BLaER1 (cell line): ENCODE data around the gene JAK1.

Experiments
- H3K27ac ChIP-seq: shearing (Covaris generic); formaldehyde crosslinking; 2 replicates; pipeline ENCODE4 v1.8.1; 2022
- H3K27me3 ChIP-seq: shearing (Covaris generic); formaldehyde crosslinking; 2 replicates; pipeline ENCODE4 v1.8.1; 2022
- H3K36me3 ChIP-seq: shearing (Covaris generic); formaldehyde crosslinking; 2 replicates; pipeline ENCODE4 v1.8.1; 2022
- H3K4me1 ChIP-seq: shearing (Covaris generic); formaldehyde crosslinking; 2 replicates; pipeline ENCODE4 v1.8.1; 2022
- H3K4me2 ChIP-seq: shearing (Covaris generic); formaldehyde crosslinking; 2 replicates; pipeline ENCODE4 v1.8.1; 2022
- H3K4me3 ChIP-seq: shearing (Covaris generic); formaldehyde crosslinking; 2 replicates; pipeline ENCODE4 v1.8.1; 2022
- H3K9ac ChIP-seq: shearing (Covaris generic); formaldehyde crosslinking; 2 replicates; pipeline ENCODE4 v1.8.1; 2022
- H3K9me3 ChIP-seq: shearing (Covaris generic); formaldehyde crosslinking; 2 replicates; pipeline ENCODE4 v1.8.1; 2022
- H4K20me1 ChIP-seq: shearing (Covaris generic); formaldehyde crosslinking; 2 replicates; pipeline ENCODE4 v1.8.1; 2022
- Cebpa-rat ChIP-seq: shearing (Covaris generic); IDR thresholded peaks from 2 replicates; pipeline ENCODE4 v1.8.1; 2022

The JAK1 gene

DNA sequence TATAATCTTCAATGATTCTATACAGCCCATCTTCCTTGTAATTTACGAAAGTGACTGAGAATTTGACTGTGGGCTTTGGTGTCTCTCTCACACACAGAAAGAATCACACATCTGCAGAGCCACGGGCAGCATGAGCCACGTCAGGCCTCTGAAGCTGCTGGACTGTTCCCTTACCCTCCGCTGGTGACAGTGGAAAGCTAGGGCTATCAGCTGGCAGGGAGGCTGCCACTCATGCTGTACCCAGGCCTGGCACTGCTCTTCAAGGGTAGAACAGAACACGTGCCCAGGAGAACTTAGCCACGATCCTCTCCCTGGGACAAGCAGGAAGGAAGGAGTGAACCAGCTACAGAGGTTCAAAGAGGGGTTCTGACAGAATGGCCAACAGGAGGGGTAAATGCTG, 90.7 kb downstream of the JAK1 start:
- H3K9me3 ChIP-seq: no peaks in the 10 kb centered on the region
- H3K9ac ChIP-seq: no peak overlapping the region
- H3K27me3 ChIP-seq: no peaks in the 10 kb centered on the region
- no peak for TF ChIP-seq Cebpa-rat
- no peak overlapping the region for H3K4me2 ChIP-seq
- no peaks in the 10 kb centered on the region for H3K4me1 ChIP-seq
- H3K4me3 ChIP-seq: no peak overlapping the region
- no peaks in the 10 kb centered on the region for H4K20me1 ChIP-seq
- no peak overlapping the region for H3K27ac ChIP-seq
- H3K36me3 ChIP-seq: peaks cover 95% of the 10 kb centered on the region

GRCh38 chr1:64875101-64875500, 91.2 kb downstream of the JAK1 start:
- no peaks in the 10 kb centered on the region for H3K27me3 ChIP-seq
- no peaks in the 10 kb centered on the region for H3K9me3 ChIP-seq
- H3K9ac ChIP-seq: no peak overlapping the region
- H3K4me1 ChIP-seq: no peaks in the 10 kb centered on the region
- peaks cover 95% of the 10 kb centered on the region for H3K36me3 ChIP-seq
- H3K4me2 ChIP-seq: no peak overlapping the region
- no peak for TF ChIP-seq Cebpa-rat
- H3K4me3 ChIP-seq: no peak overlapping the region
- no peaks in the 10 kb centered on the region for H4K20me1 ChIP-seq
- H3K27ac ChIP-seq: no peak overlapping the region

- no peak for TF ChIP-seq Cebpa-rat
- no peak overlapping the region for H3K27ac ChIP-seq
- no peak overlapping the region for H3K9ac ChIP-seq
- H3K9me3 ChIP-seq: no peaks in the 10 kb centered on the region
- peaks cover 95% of the 10 kb centered on the region for H3K36me3 ChIP-seq
- H3K4me2 ChIP-seq: no peak overlapping the region
- H4K20me1 ChIP-seq: no peaks in the 10 kb centered on the region
- H3K4me3 ChIP-seq: no peak overlapping the region
- H3K27me3 ChIP-seq: no peaks in the 10 kb centered on the region
- H3K4me1 ChIP-seq: no peaks in the 10 kb centered on the region
Observed at GRCh38 chr1:64874666-64875065, 91.7 kb downstream of the JAK1 start.

DNA sequence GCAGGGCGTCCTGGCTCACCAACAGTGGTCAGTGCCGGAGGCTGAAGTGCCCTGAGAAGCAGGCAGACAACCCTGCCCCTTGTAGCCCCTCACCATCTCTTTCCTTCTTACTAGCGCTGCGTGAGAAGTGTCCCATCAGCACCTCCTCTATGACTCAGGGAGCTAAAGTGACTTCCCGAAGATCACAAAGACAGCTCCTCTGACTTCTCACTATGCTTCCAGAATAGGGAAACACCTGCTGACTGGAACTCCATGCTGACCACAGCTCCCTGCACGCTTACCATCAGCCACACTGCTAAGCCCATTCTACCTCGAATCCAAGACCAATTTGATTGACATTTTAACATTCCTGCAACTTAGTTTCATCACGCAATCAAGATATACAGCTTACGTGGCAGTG, 92.8 kb downstream of the JAK1 start:
- Histone ChIP-seq H3K27me3 (no peaks in the 10 kb centered on the region), H3K27ac (no peak overlapping the region), H3K9ac (no peak overlapping the region), H3K36me3 (peaks cover 97% of the 10 kb centered on the region), H4K20me1 (no peaks in the 10 kb centered on the region), H3K4me3 (no peak overlapping the region), H3K9me3 (no peaks in the 10 kb centered on the region), H3K4me2 (no peak overlapping the region), H3K4me1 (no peaks in the 10 kb centered on the region)
- no peak for TF ChIP-seq Cebpa-rat

DNA sequence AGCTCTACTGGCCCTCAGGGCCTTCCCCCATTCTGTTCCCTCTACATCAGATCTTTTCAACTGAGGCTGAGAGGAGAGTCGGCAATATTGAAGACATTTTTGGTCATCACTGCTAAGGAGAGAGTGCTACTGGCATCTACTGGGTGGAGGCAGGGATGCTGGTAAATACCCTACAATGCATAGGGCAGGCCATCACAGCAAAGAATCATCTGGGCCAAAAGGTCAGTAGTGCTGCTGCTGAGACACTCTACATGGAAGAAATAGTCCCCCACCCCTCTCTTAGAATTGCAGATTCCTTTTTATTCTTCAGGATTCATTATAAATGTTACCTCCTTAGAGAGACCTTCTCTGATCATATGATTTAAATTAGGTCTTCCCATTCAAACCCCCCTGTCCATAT, 94.3 kb downstream of the JAK1 start:
- no peaks in the 10 kb centered on the region for H3K9me3 ChIP-seq
- H3K4me2 ChIP-seq: no peak overlapping the region
- H4K20me1 ChIP-seq: no peaks in the 10 kb centered on the region
- no peak overlapping the region for H3K9ac ChIP-seq
- H3K27ac ChIP-seq: no peak overlapping the region
- no peaks in the 10 kb centered on the region for H3K4me1 ChIP-seq
- H3K27me3 ChIP-seq: no peaks in the 10 kb centered on the region
- H3K36me3 ChIP-seq: peaks cover 99% of the 10 kb centered on the region
- H3K4me3 ChIP-seq: no peak overlapping the region
- no peak for TF ChIP-seq Cebpa-rat

DNA sequence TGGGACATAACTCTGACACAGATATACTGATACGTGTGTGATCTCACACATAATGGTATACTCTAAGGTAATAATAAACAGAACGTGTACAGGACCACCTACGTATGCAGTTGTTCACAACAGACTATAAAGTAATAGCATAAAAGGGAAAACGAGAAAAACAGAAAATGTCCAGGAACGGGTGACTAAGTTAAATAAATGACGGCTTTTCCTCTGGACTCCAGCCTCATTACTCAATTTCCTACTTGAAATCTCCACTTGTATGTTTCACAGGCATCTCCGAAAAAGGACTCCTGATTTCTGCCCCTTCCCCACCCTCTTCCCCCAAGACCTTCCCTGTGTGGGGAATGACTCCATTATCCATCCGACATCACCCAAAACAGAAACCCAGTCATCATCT, 95.1 kb downstream of the JAK1 start:
- Histone ChIP-seq H3K4me2 (no peak overlapping the region), H3K36me3 (peaks cover 98% of the 10 kb centered on the region), H4K20me1 (no peaks in the 10 kb centered on the region), H3K9me3 (no peaks in the 10 kb centered on the region), H3K27ac (no peak overlapping the region), H3K4me1 (no peaks in the 10 kb centered on the region), H3K9ac (no peak overlapping the region), H3K27me3 (no peaks in the 10 kb centered on the region), H3K4me3 (no peak overlapping the region)
- TF ChIP-seq Cebpa-rat: no peak

DNA sequence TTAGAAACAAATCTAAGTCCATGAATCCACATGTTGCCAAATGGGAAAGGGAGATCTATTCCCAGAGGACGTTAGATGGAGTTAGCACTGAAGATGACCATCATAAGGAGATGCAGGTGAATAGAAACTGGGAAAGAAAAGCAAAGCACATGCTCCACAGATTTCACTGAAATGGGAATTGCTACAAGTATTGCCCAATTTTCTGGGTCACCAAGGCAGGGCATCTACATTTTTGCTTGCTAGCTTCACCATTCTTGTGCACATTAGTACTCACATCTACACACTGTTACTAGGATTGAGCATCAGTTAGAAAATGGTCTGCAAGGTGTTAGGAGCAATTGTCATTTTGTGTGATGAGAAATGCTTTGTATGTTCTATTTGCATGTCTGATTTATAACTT, 99.1 kb downstream of the JAK1 start:
- TF ChIP-seq Cebpa-rat: no peak
- Histone ChIP-seq H4K20me1 (no peaks in the 10 kb centered on the region), H3K4me1 (peaks cover 37% of the 10 kb centered on the region), H3K4me2 (no peak overlapping the region), H3K36me3 (peaks cover 76% of the 10 kb centered on the region), H3K9ac (no peak overlapping the region), H3K9me3 (no peaks in the 10 kb centered on the region), H3K27me3 (no peaks in the 10 kb centered on the region), H3K4me3 (no peak overlapping the region), H3K27ac (no peak overlapping the region)

DNA sequence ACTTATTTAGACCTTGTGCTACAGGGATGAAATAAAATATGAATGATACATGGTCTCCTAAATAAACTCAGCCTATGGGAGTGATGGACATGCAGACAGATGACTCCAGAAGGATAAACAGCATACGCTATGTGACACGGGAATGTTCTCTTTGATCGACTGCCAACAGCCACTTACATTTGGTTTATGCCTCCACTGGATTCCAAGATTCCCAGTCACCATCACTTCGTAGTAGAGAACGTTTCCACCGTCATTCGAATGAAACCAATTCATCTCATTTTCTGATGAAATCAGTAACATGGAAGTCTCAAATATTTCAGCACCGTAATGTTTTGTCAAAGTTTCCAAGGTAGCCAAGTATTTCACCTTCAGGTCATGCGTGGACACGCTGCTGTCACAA, 99.7 kb downstream of the JAK1 start:
- 0 out of 2 replicates have a peak, but pooled peaks cover 3% of the 10 kb centered on the region for H4K20me1 ChIP-seq
- H3K27ac ChIP-seq: no peak overlapping the region
- no peak for TF ChIP-seq Cebpa-rat
- no peak overlapping the region for H3K4me2 ChIP-seq
- peaks cover 43% of the 10 kb centered on the region for H3K4me1 ChIP-seq
- H3K9ac ChIP-seq: no peak overlapping the region
- no peaks in the 10 kb centered on the region for H3K27me3 ChIP-seq
- H3K9me3 ChIP-seq: no peaks in the 10 kb centered on the region
- no peak overlapping the region for H3K4me3 ChIP-seq
- H3K36me3 ChIP-seq: peaks cover 72% of the 10 kb centered on the region

DNA sequence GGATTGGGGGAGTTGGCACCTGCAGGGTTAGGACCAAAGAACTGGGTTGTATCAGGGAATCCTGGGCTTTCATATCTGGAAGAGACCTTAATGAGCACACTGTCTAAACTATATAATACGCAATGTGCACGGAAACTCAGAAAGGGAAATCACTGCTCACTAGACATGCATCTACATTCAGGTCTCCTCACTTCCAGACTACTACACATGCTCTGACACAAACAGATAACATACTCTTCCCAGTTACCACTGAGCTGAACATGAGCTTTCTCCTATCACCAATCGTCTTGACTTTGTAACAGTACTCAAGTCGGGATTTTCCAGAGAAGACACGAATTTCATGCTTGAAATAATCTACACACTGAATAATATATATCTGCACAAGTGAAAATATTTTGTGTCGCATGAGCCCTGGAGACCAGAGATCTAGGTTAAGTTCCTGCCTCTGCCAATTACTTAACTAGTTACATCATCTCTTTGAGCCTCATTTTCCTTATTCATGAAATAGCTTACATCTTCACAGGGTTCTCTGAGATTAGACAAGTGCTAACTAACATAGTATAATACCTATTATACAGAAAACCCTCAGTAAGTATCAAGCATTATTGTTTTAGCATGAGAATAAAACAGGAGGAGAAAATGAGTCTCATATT, 101.1 kb downstream of the JAK1 start:
- Histone ChIP-seq H3K27me3 (no peaks in the 10 kb centered on the region), H3K27ac (peak overlapping the region; percentile 61), H4K20me1 (peaks cover 10% of the 10 kb centered on the region; the same call in 1 of the 2 replicates), H3K4me3 (no peak overlapping the region), H3K9me3 (no peaks in the 10 kb centered on the region), H3K9ac (peak overlapping the region; percentile 36; the same call in 1 of the 2 replicates), H3K4me2 (peak overlapping the region; percentile 72), H3K4me1 (peaks cover 55% of the 10 kb centered on the region), H3K36me3 (peaks cover 63% of the 10 kb centered on the region)
- no peak for TF ChIP-seq Cebpa-rat

GRCh38 chr1:64864018-64864940, 102.1 kb downstream of the JAK1 start:
- H3K9ac ChIP-seq: peak overlapping the region; percentile 36; the same call in 1 of the 2 replicates
- H3K27me3 ChIP-seq: no peaks in the 10 kb centered on the region
- peak overlapping the region; percentile 72 for H3K4me2 ChIP-seq
- H3K9me3 ChIP-seq: no peaks in the 10 kb centered on the region
- H3K4me3 ChIP-seq: peak overlapping the region; percentile 2; the same call in 1 of the 2 replicates
- H3K4me1 ChIP-seq: peaks cover 55% of the 10 kb centered on the region
- peak overlapping the region; percentile 61 for H3K27ac ChIP-seq
- H4K20me1 ChIP-seq: peaks cover 10% of the 10 kb centered on the region; the same call in 1 of the 2 replicates
- peaks cover 63% of the 10 kb centered on the region for H3K36me3 ChIP-seq
- no peak for TF ChIP-seq Cebpa-rat
